ENCODE measurements around the gene PADI1.

PADI1 gene

DNA sequence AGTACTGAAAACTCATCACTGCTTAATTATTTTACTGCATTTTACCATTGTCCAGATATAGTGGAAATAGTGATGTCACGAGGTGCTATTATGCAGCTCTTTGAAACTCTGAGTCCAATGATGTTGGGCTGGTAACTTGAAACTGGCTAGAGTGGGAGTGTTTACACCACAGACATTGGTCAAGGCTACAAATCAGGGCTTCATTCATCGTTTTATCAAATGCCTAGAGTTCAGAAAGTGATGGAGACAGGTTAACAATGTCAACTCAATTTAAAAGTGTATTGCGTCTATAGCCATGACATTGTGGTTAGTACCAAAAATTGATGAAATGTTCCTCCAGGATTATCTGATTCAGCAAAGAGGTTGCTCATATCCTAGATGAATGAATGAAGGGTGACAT, 12.7 kb downstream of the PADI1 start:
- Histone ChIP-seq H3F3A (ENCODE audit: insufficient read depth) (no peaks in the 10 kb centered on the region), H3K36me3 (ENCODE audit: low read length) (no peaks in the 10 kb centered on the region)

GRCh38 chr1:17218939-17219338, 14.0 kb downstream of the PADI1 start:
- no peak overlapping the region for H3K4me2 ChIP-seq (ENCODE audit: low read depth, low read length, poor library complexity, severe bottlenecking)
- no peak for TF ChIP-seq EZH2phosphoT487 (conservative IDR thresholded peaks at IDR 0.05; ENCODE audit: low read length)
- TF ChIP-seq CTCF (IDR thresholded peaks at IDR 0.05; ENCODE audit: insufficient read depth, low read length, poor library complexity, severe bottlenecking): no peak
- no peaks in the 10 kb centered on the region for H3K27me3 ChIP-seq (ENCODE audit: low read length)
- H2AFZ ChIP-seq (ENCODE audit: low read depth, low read length, severe bottlenecking): no peak overlapping the region
- no peaks in the 10 kb centered on the region for H3F3A ChIP-seq (ENCODE audit: insufficient read depth)
- H3K4me3 ChIP-seq (ENCODE audit: insufficient read depth, low read length, poor library complexity, severe bottlenecking): no peak overlapping the region
- H3K9me3 ChIP-seq (ENCODE audit: insufficient read depth, low read length): no peaks in the 10 kb centered on the region
- no peak overlapping the region for H3K9ac ChIP-seq (ENCODE audit: low read length)
- H4K20me1 ChIP-seq (ENCODE audit: low read depth, low read length): no peaks in the 10 kb centered on the region
- H3K36me3 ChIP-seq (ENCODE audit: low read length): no peaks in the 10 kb centered on the region
- H3K9me2 ChIP-seq (replicated peaks; ENCODE audit: insufficient read depth, low read length): no peaks in the 10 kb centered on the region
- no peak overlapping the region for H3K27ac ChIP-seq (ENCODE audit: low read depth, low read length)
- no peaks in the 10 kb centered on the region for H3K79me2 ChIP-seq (ENCODE audit: insufficient read depth, low read length)

More for the DNA sequence above, 12.7 kb downstream of the PADI1 start:
- Histone ChIP-seq H3K4me3 (ENCODE audit: insufficient read depth, low read length, poor library complexity, severe bottlenecking) (no peak overlapping the region), H3K27ac (ENCODE audit: low read depth, low read length) (no peak overlapping the region), H3K4me2 (ENCODE audit: low read depth, low read length, poor library complexity, severe bottlenecking) (no peak overlapping the region), H3K27me3 (ENCODE audit: low read length) (no peaks in the 10 kb centered on the region), H3K9ac (ENCODE audit: low read length) (no peak overlapping the region), H2AFZ (ENCODE audit: low read depth, low read length, severe bottlenecking) (no peak overlapping the region), H3K79me2 (ENCODE audit: insufficient read depth, low read length) (no peaks in the 10 kb centered on the region), H3K9me2 (replicated peaks; ENCODE audit: insufficient read depth, low read length) (no peaks in the 10 kb centered on the region), H3K9me3 (ENCODE audit: insufficient read depth, low read length) (no peaks in the 10 kb centered on the region), H4K20me1 (ENCODE audit: low read depth, low read length) (no peaks in the 10 kb centered on the region)
- TF ChIP-seq EZH2phosphoT487 (conservative IDR thresholded peaks at IDR 0.05; ENCODE audit: low read length): no peak
- no peak for TF ChIP-seq CTCF (IDR thresholded peaks at IDR 0.05; ENCODE audit: insufficient read depth, low read length, poor library complexity, severe bottlenecking)

GRCh38 chr1:17220287-17220686, 15.4 kb downstream of the PADI1 start:
- Histone ChIP-seq H3K4me3 (ENCODE audit: insufficient read depth, low read length, poor library complexity, severe bottlenecking) (no peak overlapping the region), H3K4me2 (ENCODE audit: low read depth, low read length, poor library complexity, severe bottlenecking) (no peak overlapping the region), H3K9ac (ENCODE audit: low read length) (no peak overlapping the region), H3K9me2 (replicated peaks; ENCODE audit: insufficient read depth, low read length) (no peaks in the 10 kb centered on the region), H3F3A (ENCODE audit: insufficient read depth) (no peaks in the 10 kb centered on the region), H3K27me3 (ENCODE audit: low read length) (no peaks in the 10 kb centered on the region), H3K36me3 (ENCODE audit: low read length) (no peaks in the 10 kb centered on the region), H3K27ac (ENCODE audit: low read depth, low read length) (no peak overlapping the region), H3K9me3 (ENCODE audit: insufficient read depth, low read length) (no peaks in the 10 kb centered on the region), H4K20me1 (ENCODE audit: low read depth, low read length) (no peaks in the 10 kb centered on the region), H3K79me2 (ENCODE audit: insufficient read depth, low read length) (no peaks in the 10 kb centered on the region), H2AFZ (ENCODE audit: low read depth, low read length, severe bottlenecking) (no peak overlapping the region)
- TF ChIP-seq CTCF (IDR thresholded peaks at IDR 0.05; ENCODE audit: insufficient read depth, low read length, poor library complexity, severe bottlenecking): no peak
- TF ChIP-seq EZH2phosphoT487 (conservative IDR thresholded peaks at IDR 0.05; ENCODE audit: low read length): no peak

Measured in SU-DHL-6 (cell line).